Measurements from ENCODE around the gene NMBR. TPM values are rescaled to one million over a fixed set of nuclear protein-coding genes. Genes with fewer than 3 reads are reported as not detected.
"Not testable (repeated sequence)": the region's sequence is repeated elsewhere in the genome, so short reads cannot be mapped to it uniquely, and the experiment has no call there.

The NMBR gene
- total RNA-seq, 1 donor from 2014 or later = not detected

- Histone ChIP-seq H3K27me3 (ENCODE audit: control insufficient read depth in 3 of 3, insufficient read depth in 3 of 3, low read length in 3 of 3) (no peaks in the 10 kb centered on the region), H3K4me3 (ENCODE audit: low read length in 3 of 3) (no peak overlapping the region), H3K36me3 (ENCODE audit: control insufficient read depth in 3 of 3, insufficient read depth in 3 of 3, low read length in 3 of 3) (peaks cover 0 to 2% (median 0%) of the 10 kb centered on the region in 3 donors), H3K9ac (ENCODE audit: low read depth in 1 of 3, low read length in 3 of 3) (no peak overlapping the region), H3K9me3 (ENCODE audit: control insufficient read depth in 3 of 3, low read length in 3 of 3) (no peaks in the 10 kb centered on the region), H3K27ac (ENCODE audit: low read depth, low read length) (no peak overlapping the region), H3K4me1 (ENCODE audit: control insufficient read depth in 3 of 3, insufficient read depth in 3 of 3, low read length in 3 of 3) (no peaks in the 10 kb centered on the region)
Measured at GRCh38 chr6:142182004-142182403, 35.1 kb upstream of the NMBR start.

GRCh38 chr6:142178129-142178528 lies 31.2 kb upstream of the NMBR start:
- Histone ChIP-seq H3K9me3 (ENCODE audit: control insufficient read depth in 3 of 3, low read length in 3 of 3) (no peaks in the 10 kb centered on the region), H3K27me3 (ENCODE audit: control insufficient read depth in 3 of 3, insufficient read depth in 3 of 3, low read length in 3 of 3) (no peaks in the 10 kb centered on the region), H3K9ac (ENCODE audit: low read depth in 1 of 3, low read length in 3 of 3) (no peak overlapping the region), H3K4me1 (ENCODE audit: control insufficient read depth in 3 of 3, insufficient read depth in 3 of 3, low read length in 3 of 3) (no peaks in the 10 kb centered on the region), H3K4me3 (ENCODE audit: low read length in 3 of 3) (no peak overlapping the region), H3K27ac (ENCODE audit: low read depth, low read length) (no peak overlapping the region), H3K36me3 (ENCODE audit: control insufficient read depth in 3 of 3, insufficient read depth in 3 of 3, low read length in 3 of 3) (peaks cover 7 to 25% (median 12%) of the 10 kb centered on the region in 3 donors)

DNA sequence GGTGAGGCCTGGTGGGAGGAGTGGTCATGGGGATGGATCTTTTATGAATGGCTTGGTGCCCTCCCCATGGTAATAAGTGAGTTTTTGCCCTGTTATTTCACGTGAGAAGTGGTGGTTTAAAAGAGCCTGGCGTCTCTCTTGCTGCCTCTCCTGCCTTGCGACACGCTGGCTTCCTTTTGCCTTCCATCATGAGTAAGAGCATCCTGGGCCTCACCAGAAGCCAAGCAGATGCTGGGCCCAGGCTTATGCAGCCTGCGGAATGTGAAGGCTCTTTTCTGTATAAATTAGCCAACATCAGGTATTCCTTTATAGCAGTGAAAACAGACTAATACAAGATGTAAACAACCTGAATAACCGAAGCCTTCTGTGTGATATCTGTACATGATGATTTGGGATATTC lies 27.8 kb upstream of the NMBR start:
- Histone ChIP-seq H3K4me3 (ENCODE audit: low read length in 3 of 3) (no peak overlapping the region), H3K4me1 (ENCODE audit: control insufficient read depth in 3 of 3, insufficient read depth in 3 of 3, low read length in 3 of 3) (no peaks in the 10 kb centered on the region), H3K9ac (ENCODE audit: low read depth in 1 of 3, low read length in 3 of 3) (no peak overlapping the region), H3K9me3 (ENCODE audit: control insufficient read depth in 3 of 3, low read length in 3 of 3) (no peaks in the 10 kb centered on the region), H3K36me3 (ENCODE audit: control insufficient read depth in 3 of 3, insufficient read depth in 3 of 3, low read length in 3 of 3) (peaks cover 7 to 31% (median 21%) of the 10 kb centered on the region in 3 donors), H3K27ac (ENCODE audit: low read depth, low read length) (no peak overlapping the region), H3K27me3 (ENCODE audit: control insufficient read depth in 3 of 3, insufficient read depth in 3 of 3, low read length in 3 of 3) (no peaks in the 10 kb centered on the region)

- no peak overlapping the region for H3K4me3 ChIP-seq (ENCODE audit: low read length in 3 of 3)
- no peaks in the 10 kb centered on the region for H3K4me1 ChIP-seq (ENCODE audit: control insufficient read depth in 3 of 3, insufficient read depth in 3 of 3, low read length in 3 of 3)
- no peak overlapping the region for H3K9ac ChIP-seq (ENCODE audit: low read depth in 1 of 3, low read length in 3 of 3)
- no peaks in the 10 kb centered on the region for H3K27me3 ChIP-seq (ENCODE audit: control insufficient read depth in 3 of 3, insufficient read depth in 3 of 3, low read length in 3 of 3)
- no peaks in the 10 kb centered on the region for H3K9me3 ChIP-seq (ENCODE audit: control insufficient read depth in 3 of 3, low read length in 3 of 3)
- no peak overlapping the region for H3K27ac ChIP-seq (ENCODE audit: low read depth, low read length)
- H3K36me3 ChIP-seq (ENCODE audit: control insufficient read depth in 3 of 3, insufficient read depth in 3 of 3, low read length in 3 of 3) = peaks cover 7 to 31% (median 21%) of the 10 kb centered on the region in 3 donors
Measured at GRCh38 chr6:142173980-142174379, 27.1 kb upstream of the NMBR start.

DNA sequence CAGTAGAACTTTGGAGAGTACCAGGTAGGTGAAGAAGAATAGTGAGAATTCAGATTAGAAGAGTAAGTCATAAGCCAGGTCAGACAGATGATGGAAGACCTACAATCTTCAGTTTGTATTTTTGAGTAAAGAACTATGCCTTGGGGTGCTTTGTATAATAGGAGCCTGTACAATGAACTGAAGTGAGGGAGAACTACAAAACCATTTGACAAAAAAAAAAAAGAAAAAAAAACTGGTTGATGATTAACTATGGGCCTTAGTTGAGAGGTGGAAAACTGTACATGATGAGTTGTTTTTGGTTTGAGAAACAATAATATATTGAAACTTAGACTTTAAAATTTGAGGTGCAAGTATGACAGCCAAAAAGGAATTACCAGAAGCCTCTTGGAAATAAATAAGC lies 25.8 kb upstream of the NMBR start:
- no peaks in the 10 kb centered on the region for H3K27me3 ChIP-seq (ENCODE audit: control insufficient read depth in 3 of 3, insufficient read depth in 3 of 3, low read length in 3 of 3)
- no peaks in the 10 kb centered on the region for H3K4me1 ChIP-seq (ENCODE audit: control insufficient read depth in 3 of 3, insufficient read depth in 3 of 3, low read length in 3 of 3)
- no peak overlapping the region for H3K27ac ChIP-seq (ENCODE audit: low read depth, low read length)
- peaks cover 4 to 31% (median 21%) of the 10 kb centered on the region in 3 donors for H3K36me3 ChIP-seq (ENCODE audit: control insufficient read depth in 3 of 3, insufficient read depth in 3 of 3, low read length in 3 of 3)
- no peak overlapping the region for H3K4me3 ChIP-seq (ENCODE audit: low read length in 3 of 3)
- H3K9me3 ChIP-seq (ENCODE audit: control insufficient read depth in 3 of 3, low read length in 3 of 3) = no peaks in the 10 kb centered on the region
- H3K9ac ChIP-seq (ENCODE audit: low read depth in 1 of 3, low read length in 3 of 3) = no peak overlapping the region

DNA sequence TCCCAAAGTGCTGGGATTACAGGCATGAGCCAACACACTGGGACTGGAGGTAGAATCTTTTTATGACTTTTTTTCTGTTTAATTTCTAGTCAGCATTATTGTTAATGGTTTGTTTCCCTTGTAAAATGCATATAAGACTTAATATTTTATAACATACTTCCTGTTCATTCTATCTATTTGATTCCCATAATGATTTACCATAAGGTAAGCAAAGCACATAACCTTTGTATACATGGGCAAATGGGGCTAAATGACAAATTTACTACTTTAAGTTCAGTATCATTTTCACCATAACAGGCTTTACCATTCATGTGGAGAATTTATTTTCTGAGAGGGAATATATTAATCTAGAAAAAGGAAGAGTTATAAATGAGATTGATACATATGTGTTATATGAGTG lies 24.4 kb upstream of the NMBR start:
- H3K9me3 ChIP-seq (ENCODE audit: control insufficient read depth in 3 of 3, low read length in 3 of 3) = no peaks in the 10 kb centered on the region
- H3K4me1 ChIP-seq (ENCODE audit: control insufficient read depth in 3 of 3, insufficient read depth in 3 of 3, low read length in 3 of 3) = no peaks in the 10 kb centered on the region
- no peaks in the 10 kb centered on the region for H3K27me3 ChIP-seq (ENCODE audit: control insufficient read depth in 3 of 3, insufficient read depth in 3 of 3, low read length in 3 of 3)
- no peak overlapping the region for H3K9ac ChIP-seq (ENCODE audit: low read depth in 1 of 3, low read length in 3 of 3)
- no peak overlapping the region for H3K27ac ChIP-seq (ENCODE audit: low read depth, low read length)
- H3K4me3 ChIP-seq (ENCODE audit: low read length in 3 of 3) = no peak overlapping the region
- peaks cover 4 to 35% (median 30%) of the 10 kb centered on the region in 3 donors for H3K36me3 ChIP-seq (ENCODE audit: control insufficient read depth in 3 of 3, insufficient read depth in 3 of 3, low read length in 3 of 3)

DNA sequence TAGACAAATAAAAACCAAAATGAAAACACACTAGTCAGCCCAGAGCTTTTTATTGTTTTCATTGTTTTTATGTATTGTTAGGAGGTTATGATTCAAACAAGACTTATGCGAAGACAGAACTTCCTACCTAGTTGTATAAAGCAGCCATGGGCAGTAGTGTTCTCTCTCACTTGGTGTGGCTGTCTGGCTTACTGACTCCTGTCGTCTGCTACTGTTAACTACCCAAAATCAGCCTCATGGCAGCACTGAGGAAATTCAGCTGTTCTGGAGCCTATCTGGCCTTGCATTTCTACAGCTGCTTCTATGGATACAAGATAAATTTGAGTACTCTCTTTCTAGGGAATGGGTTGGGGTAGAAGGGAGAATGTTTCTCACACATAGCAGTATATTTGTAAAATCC lies 20.6 kb upstream of the NMBR start:
- H3K9me3 ChIP-seq (ENCODE audit: control insufficient read depth in 3 of 3, low read length in 3 of 3) = no peaks in the 10 kb centered on the region
- H3K36me3 ChIP-seq (ENCODE audit: control insufficient read depth in 3 of 3, insufficient read depth in 3 of 3, low read length in 3 of 3) = peaks cover 0 to 21% (median 14%) of the 10 kb centered on the region in 3 donors
- H3K9ac ChIP-seq (ENCODE audit: low read depth in 1 of 3, low read length in 3 of 3) = no peak overlapping the region
- no peak overlapping the region for H3K4me3 ChIP-seq (ENCODE audit: low read length in 3 of 3)
- no peaks in the 10 kb centered on the region for H3K27me3 ChIP-seq (ENCODE audit: control insufficient read depth in 3 of 3, insufficient read depth in 3 of 3, low read length in 3 of 3)
- H3K4me1 ChIP-seq (ENCODE audit: control insufficient read depth in 3 of 3, insufficient read depth in 3 of 3, low read length in 3 of 3) = peaks cover 0 to 2% (median 0%) of the 10 kb centered on the region in 3 donors
- no peak overlapping the region for H3K27ac ChIP-seq (ENCODE audit: low read depth, low read length)

DNA sequence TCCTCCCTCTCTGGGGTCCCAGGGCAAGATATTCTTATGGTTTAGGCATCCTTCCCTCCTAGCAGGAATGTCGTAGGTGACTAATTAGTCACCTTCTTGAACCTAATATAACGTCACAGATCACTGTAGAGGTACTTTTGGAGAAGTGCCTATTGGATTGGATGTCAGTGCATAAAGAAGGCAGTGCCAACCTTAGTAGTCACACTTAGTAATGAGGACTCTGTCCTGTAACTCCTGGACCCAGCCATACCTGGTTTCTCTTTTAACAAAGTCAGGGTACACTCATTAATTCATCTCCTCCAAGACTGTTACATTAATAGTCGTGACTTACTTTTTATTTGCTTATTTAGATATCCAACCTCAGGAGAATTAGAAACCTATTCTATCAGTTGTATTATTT lies 20.1 kb upstream of the NMBR start:
- Histone ChIP-seq H3K9ac (ENCODE audit: low read depth in 1 of 3, low read length in 3 of 3) (no peak overlapping the region), H3K4me1 (ENCODE audit: control insufficient read depth in 3 of 3, insufficient read depth in 3 of 3, low read length in 3 of 3) (peaks cover 0 to 2% (median 0%) of the 10 kb centered on the region in 3 donors), H3K9me3 (ENCODE audit: control insufficient read depth in 3 of 3, low read length in 3 of 3) (no peaks in the 10 kb centered on the region), H3K4me3 (ENCODE audit: low read length in 3 of 3) (no peak overlapping the region), H3K36me3 (ENCODE audit: control insufficient read depth in 3 of 3, insufficient read depth in 3 of 3, low read length in 3 of 3) (peaks cover 0 to 18% (median 14%) of the 10 kb centered on the region in 3 donors), H3K27ac (ENCODE audit: low read depth, low read length) (no peak overlapping the region), H3K27me3 (ENCODE audit: control insufficient read depth in 3 of 3, insufficient read depth in 3 of 3, low read length in 3 of 3) (no peaks in the 10 kb centered on the region)

DNA sequence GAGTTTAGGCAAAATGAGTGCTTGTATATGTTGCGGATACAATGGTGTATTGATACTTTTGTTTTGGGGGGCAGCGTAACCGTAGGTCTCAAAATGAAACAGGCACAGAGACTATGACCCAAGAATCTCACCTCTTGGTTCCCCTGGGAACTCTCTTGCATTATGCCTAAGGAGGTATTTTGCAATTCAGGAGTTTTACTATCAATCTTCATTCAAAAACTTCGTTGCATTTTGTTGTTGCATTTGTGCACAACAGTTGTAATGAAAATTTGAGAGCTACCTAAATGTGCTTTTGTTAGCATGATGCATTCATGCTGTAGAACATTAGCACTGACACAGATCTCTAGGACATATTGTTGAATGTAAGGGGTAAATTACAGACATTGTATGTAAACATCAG lies 18.3 kb upstream of the NMBR start:
- Histone ChIP-seq H3K36me3 (ENCODE audit: control insufficient read depth in 3 of 3, insufficient read depth in 3 of 3, low read length in 3 of 3) (peaks cover 0 to 14% (median 10%) of the 10 kb centered on the region in 3 donors), H3K9ac (ENCODE audit: low read depth in 1 of 3, low read length in 3 of 3) (no peak overlapping the region), H3K4me1 (ENCODE audit: control insufficient read depth in 3 of 3, insufficient read depth in 3 of 3, low read length in 3 of 3) (peaks cover 0 to 2% (median 0%) of the 10 kb centered on the region in 3 donors), H3K4me3 (ENCODE audit: low read length in 3 of 3) (no peak overlapping the region), H3K27ac (ENCODE audit: low read depth, low read length) (no peak overlapping the region), H3K27me3 (ENCODE audit: control insufficient read depth in 3 of 3, insufficient read depth in 3 of 3, low read length in 3 of 3) (no peaks in the 10 kb centered on the region), H3K9me3 (ENCODE audit: control insufficient read depth in 3 of 3, low read length in 3 of 3) (no peaks in the 10 kb centered on the region)

DNA sequence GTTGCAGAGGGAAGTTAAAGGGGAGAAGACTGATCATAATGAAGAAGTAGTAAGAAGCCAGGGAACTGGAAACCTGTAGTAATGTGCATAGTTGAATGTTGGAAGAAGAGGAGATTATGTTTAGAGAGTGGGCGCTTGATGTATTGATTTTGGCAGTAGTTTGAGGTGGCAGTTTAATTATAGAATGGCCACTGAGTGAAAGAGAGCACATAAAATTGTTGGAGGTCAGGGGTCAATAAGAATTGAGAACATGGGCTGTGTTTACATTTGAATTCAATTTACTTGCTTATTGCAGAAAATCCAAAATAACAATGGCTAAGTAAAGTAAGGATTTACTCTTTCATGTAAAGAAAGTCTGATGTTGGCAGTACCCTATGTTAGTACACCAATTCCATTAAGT lies 15.9 kb upstream of the NMBR start:
- peaks cover 0 to 14% (median 10%) of the 10 kb centered on the region in 3 donors for H3K36me3 ChIP-seq (ENCODE audit: control insufficient read depth in 3 of 3, insufficient read depth in 3 of 3, low read length in 3 of 3)
- H3K27ac ChIP-seq (ENCODE audit: low read depth, low read length) = no peak overlapping the region
- H3K4me1 ChIP-seq (ENCODE audit: control insufficient read depth in 3 of 3, insufficient read depth in 3 of 3, low read length in 3 of 3) = peaks cover 0 to 2% (median 0%) of the 10 kb centered on the region in 3 donors
- H3K9me3 ChIP-seq (ENCODE audit: control insufficient read depth in 3 of 3, low read length in 3 of 3) = no peaks in the 10 kb centered on the region
- no peak overlapping the region for H3K9ac ChIP-seq (ENCODE audit: low read depth in 1 of 3, low read length in 3 of 3)
- H3K27me3 ChIP-seq (ENCODE audit: control insufficient read depth in 3 of 3, insufficient read depth in 3 of 3, low read length in 3 of 3) = no peaks in the 10 kb centered on the region
- H3K4me3 ChIP-seq (ENCODE audit: low read length in 3 of 3) = no peak overlapping the region

DNA sequence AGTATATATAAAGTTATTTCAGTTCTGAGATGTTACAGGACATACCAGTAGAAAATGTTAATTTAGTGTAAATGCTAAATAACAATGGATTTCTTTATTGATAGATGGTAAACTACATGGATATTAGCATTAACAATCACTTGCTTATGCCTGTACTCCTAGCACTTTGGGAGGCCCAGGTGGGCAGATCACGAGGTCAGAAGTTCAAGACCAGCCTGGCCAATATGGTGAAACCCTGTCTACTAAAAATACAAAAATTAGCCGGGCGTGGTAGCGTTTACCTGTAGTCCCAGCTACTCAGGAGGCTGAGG lies 9.8 kb upstream of the NMBR start:
- H3K9me3 ChIP-seq (ENCODE audit: control insufficient read depth in 3 of 3, low read length in 3 of 3); H3K27ac ChIP-seq (ENCODE audit: low read depth, low read length); H3K9ac ChIP-seq (ENCODE audit: low read depth in 1 of 3, low read length in 3 of 3); H3K4me3 ChIP-seq (ENCODE audit: low read length in 3 of 3); H3K36me3 ChIP-seq (ENCODE audit: control insufficient read depth in 3 of 3, insufficient read depth in 3 of 3, low read length in 3 of 3); H3K4me1 ChIP-seq (ENCODE audit: control insufficient read depth in 3 of 3, insufficient read depth in 3 of 3, low read length in 3 of 3); H3K27me3 ChIP-seq (ENCODE audit: control insufficient read depth in 3 of 3, insufficient read depth in 3 of 3, low read length in 3 of 3): not testable (repeated sequence)

Measured in skeletal muscle tissue (tissue), 4 donors.